Naive thymus-derived CD4-positive, alpha-beta T cell (primary cell): ENCODE measurements around the gene WDR48. TPM values are rescaled to one million over a fixed set of nuclear protein-coding genes. Genes with fewer than 3 reads are reported as not detected.

Source experiments
- ATAC-seq: fragments of 150-1000 bp; cut with Tn5 transposase; 2 replicates; pipeline ENCODE4 v1.10.0; 2021; ENCODE audit warnings: mild to moderate bottlenecking, moderate library complexity
- CTCF ChIA-PET: fragments of 350-600 bp; sonication (Branson Sonifier 250); formaldehyde crosslinking; loops from one replicate; lab custom pipeline; 2021; ENCODE audit warnings: antibody characterized with exemption; lab: Charles Lee
- POLR2A ChIA-PET: fragments of 350-600 bp; sonication (Branson Sonifier 250); formaldehyde crosslinking; loops from one replicate; lab custom pipeline; 2021; ENCODE audit warnings: antibody characterized with exemption, inconsistent platforms; lab: Charles Lee
- DNase-seq, 9 donors: peaks; one replicate each; pipeline versions ENCODE4 v3.0.0 to v3.0.0-alpha.2; 2020 to 2022; ENCODE audit warnings: mixed read lengths in 1 of 9
- H3K27ac ChIP-seq: one replicate; pipeline ENCODE4 v1.7.0; 2013; ENCODE audit warnings: mild to moderate bottlenecking, low read depth, low read length, moderate library complexity
- H3K27me3 ChIP-seq, 2 donors: one replicate each; pipeline ENCODE4 v1.7.0; 2013; ENCODE audit warnings: low read length in 2 of 2, mild to moderate bottlenecking in 2 of 2, moderate library complexity in 2 of 2; ENCODE audit not compliant: control insufficient read depth in 2 of 2, insufficient read depth in 2 of 2
- H3K36me3 ChIP-seq, 3 experiments: 1 replicate in 2 of 3; 2 replicates in 1 of 3; pipeline ENCODE4 v1.7.0; 2013; ENCODE audit warnings: low read length in 3 of 3, mild to moderate bottlenecking in 3 of 3, moderate library complexity in 1 of 3; ENCODE audit not compliant: insufficient read depth in 3 of 3, control insufficient read depth in 2 of 3
- H3K4me1 ChIP-seq, 2 donors: one replicate each; pipeline ENCODE4 v1.7.0; 2013; ENCODE audit warnings: low read length in 2 of 2, mild to moderate bottlenecking in 2 of 2, moderate library complexity in 1 of 2; ENCODE audit not compliant: control insufficient read depth in 2 of 2, insufficient read depth in 2 of 2
- H3K4me3 ChIP-seq: 2 replicates; pipeline ENCODE4 v1.7.0; 2013; ENCODE audit warnings: mild to moderate bottlenecking, low read length
- H3K9me3 ChIP-seq, 3 experiments: 1 replicate in 2 of 3; 2 replicates in 1 of 3; pipeline ENCODE4 v1.7.0; 2013; ENCODE audit warnings: low read length in 3 of 3; ENCODE audit not compliant: control insufficient read depth in 2 of 3
- H3K27ac Mint-ChIP-seq, 9 donors: one replicate each; pipeline ENCODE4 v1.8.0; 2020 to 2022; ENCODE audit warnings: mixed read lengths in 9 of 9, mild to moderate bottlenecking in 8 of 9, moderate library complexity in 5 of 9, inconsistent platforms in 2 of 9
- H3K27me3 Mint-ChIP-seq, 5 donors: one replicate each; pipeline ENCODE4 v1.8.0; 2021 to 2022; ENCODE audit warnings: mixed read lengths in 5 of 5, mild to moderate bottlenecking in 1 of 5
- H3K36me3 Mint-ChIP-seq, 5 donors: one replicate each; pipeline ENCODE4 v1.8.0; 2020 to 2022; ENCODE audit warnings: mixed read lengths in 5 of 5, mild to moderate bottlenecking in 3 of 5, inconsistent platforms in 1 of 5
- H3K4me1 Mint-ChIP-seq, 7 donors: one replicate each; pipeline ENCODE4 v1.8.0; 2020 to 2022; ENCODE audit warnings: mixed read lengths in 7 of 7, mild to moderate bottlenecking in 3 of 7, inconsistent platforms in 1 of 7
- H3K4me3 Mint-ChIP-seq, 10 donors: one replicate each; pipeline ENCODE4 v1.8.0; 2020 to 2022; ENCODE audit warnings: mild to moderate bottlenecking in 10 of 10, mixed read lengths in 10 of 10, moderate library complexity in 6 of 10, inconsistent platforms in 2 of 10
- H3K9me3 Mint-ChIP-seq, 11 donors: one replicate each; pipeline ENCODE4 v1.8.0; 2020 to 2022; ENCODE audit warnings: mixed read lengths in 11 of 11, mild to moderate bottlenecking in 4 of 11, inconsistent platforms in 1 of 11, moderate library complexity in 1 of 11
- intact Hi-C, 2 donors: fragments of 100-400 bp; cut with micrococcal nuclease; formaldehyde crosslinking; loops; one replicate each; pipeline ENCODE4 v1.15.1; 2023
- polyA plus RNA-seq, 2 donors: library from polyadenylated mRNA; unstranded; fragments of 300-500 nt; fragmentation: Illumina TruSeq; gene quantifications; one replicate each; pipeline ENCODE4 v1.2.3, GENCODE V29; 2021
- total RNA-seq, 6 experiments: library from RNA in 5 of 6; stranded (reverse) in 5 of 6; gene quantifications; 1 replicate in 5 of 6; 2 replicates in 1 of 6; pipeline ENCODE4 v1.2.3 and lab custom pipeline; 2021 to 2026

WDR48 gene
- total and polyA plus RNA-seq, 7 experiments from 2014 or later, result 37.5 to 97.7 (median 61.7) TPM

GRCh38 chr3:39019299-39019698 is 32.5 kb upstream of the WDR48 start:
- H3K36me3 Mint-ChIP-seq, result peaks cover 0 to 6% (median 0%) of the 10 kb centered on the region in 5 donors
- no peaks in the 10 kb centered on the region for H3K27me3 ChIP-seq
- H3K9me3 ChIP-seq, result no peaks in the 10 kb centered on the region
- H3K4me3 Mint-ChIP-seq, result no peak overlapping the region
- H3K27ac Mint-ChIP-seq, result no peak overlapping the region
- no peaks in the 10 kb centered on the region for H3K9me3 Mint-ChIP-seq
- H3K4me1 Mint-ChIP-seq, result peaks cover 0 to 6% (median 0%) of the 10 kb centered on the region in 7 donors
- ATAC-seq, result no peak
- peaks cover 6 to 43% (median 21%) of the 10 kb centered on the region in 5 donors for H3K27me3 Mint-ChIP-seq
- no peak for DNase-seq
- intact Hi-C loops, result no loop called here
- POLR2A ChIA-PET, result no interaction called here
- H3K4me1 ChIP-seq, result no peaks in the 10 kb centered on the region
- CTCF ChIA-PET, result no interaction called here
- H3K4me3 ChIP-seq, result no peak overlapping the region
- H3K27ac ChIP-seq, result no peak overlapping the region
- no peaks in the 10 kb centered on the region for H3K36me3 ChIP-seq

- Mint-ChIP-seq H3K4me3 (no peak overlapping the region), H3K27me3 (peaks cover 6 to 35% (median 18%) of the 10 kb centered on the region in 5 donors), H3K4me1 (peaks cover 0 to 9% (median 0%) of the 10 kb centered on the region in 7 donors), H3K36me3 (peaks cover 0 to 6% (median 0%) of the 10 kb centered on the region in 5 donors), H3K27ac (no peak overlapping the region), H3K9me3 (no peaks in the 10 kb centered on the region)
- no peak for DNase-seq
- no peak for ATAC-seq
- Histone ChIP-seq H3K27me3 (no peaks in the 10 kb centered on the region), H3K9me3 (no peaks in the 10 kb centered on the region), H3K36me3 (no peaks in the 10 kb centered on the region), H3K4me3 (no peak overlapping the region), H3K27ac (no peak overlapping the region), H3K4me1 (no peaks in the 10 kb centered on the region)
- intact Hi-C loops, result no loop called here
- ChIA-PET POLR2A (no interaction called here), CTCF (no interaction called here)
Observed at GRCh38 chr3:39021029-39021428, 30.8 kb upstream of the WDR48 start.

GRCh38 chr3:39021465-39022285 is 30.1 kb upstream of the WDR48 start:
- Mint-ChIP-seq H3K4me1 (peaks cover 0 to 9% (median 0%) of the 10 kb centered on the region in 7 donors), H3K36me3 (peaks cover 0 to 6% (median 0%) of the 10 kb centered on the region in 5 donors), H3K4me3 (no peak overlapping the region), H3K27me3 (peaks cover 6 to 32% (median 21%) of the 10 kb centered on the region in 5 donors), H3K27ac (no peak overlapping the region), H3K9me3 (no peaks in the 10 kb centered on the region)
- DNase-seq (no peak), ATAC-seq (no peak)
- ChIA-PET CTCF (no interaction called here), POLR2A (no interaction called here)
- H3K9me3 ChIP-seq, result no peaks in the 10 kb centered on the region
- H3K4me3 ChIP-seq, result no peak overlapping the region
- no peaks in the 10 kb centered on the region for H3K36me3 ChIP-seq
- intact Hi-C loops, result no loop called here
- no peak overlapping the region for H3K27ac ChIP-seq
- no peaks in the 10 kb centered on the region for H3K4me1 ChIP-seq
- no peaks in the 10 kb centered on the region for H3K27me3 ChIP-seq

GRCh38 chr3:39022286-39022630 is 29.6 kb upstream of the WDR48 start:
- H3K4me3 Mint-ChIP-seq, result no peak overlapping the region

GRCh38 chr3:39024497-39024896 is 27.3 kb upstream of the WDR48 start:
- ATAC-seq (no peak), DNase-seq (no peak)
- ChIA-PET POLR2A (no interaction called here), CTCF (no interaction called here)
- peaks cover 0 to 9% (median 0%) of the 10 kb centered on the region in 7 donors for H3K4me1 Mint-ChIP-seq
- no peak overlapping the region for H3K4me3 Mint-ChIP-seq
- H3K27me3 Mint-ChIP-seq, result peaks cover 6 to 31% (median 9%) of the 10 kb centered on the region in 5 donors
- intact Hi-C loops, result no loop called here
- H3K9me3 ChIP-seq, result no peaks in the 10 kb centered on the region
- no peaks in the 10 kb centered on the region for H3K4me1 ChIP-seq
- H3K27ac ChIP-seq, result no peak overlapping the region
- H3K36me3 ChIP-seq, result no peaks in the 10 kb centered on the region
- H3K27me3 ChIP-seq, result no peaks in the 10 kb centered on the region
- H3K4me3 ChIP-seq, result no peak overlapping the region
- H3K9me3 Mint-ChIP-seq, result no peaks in the 10 kb centered on the region
- peaks cover 0 to 3% (median 0%) of the 10 kb centered on the region in 5 donors for H3K36me3 Mint-ChIP-seq
- no peak overlapping the region for H3K27ac Mint-ChIP-seq

More at GRCh38 chr3:39022286-39022630, 29.6 kb upstream of the WDR48 start:
- no peaks in the 10 kb centered on the region for H3K27me3 ChIP-seq
- H3K9me3 Mint-ChIP-seq, result no peaks in the 10 kb centered on the region
- peaks cover 6 to 30% (median 20%) of the 10 kb centered on the region in 5 donors for H3K27me3 Mint-ChIP-seq
- no peak for DNase-seq
- no peaks in the 10 kb centered on the region for H3K36me3 ChIP-seq
- no peak for ATAC-seq
- H3K36me3 Mint-ChIP-seq, result peaks cover 0 to 6% (median 0%) of the 10 kb centered on the region in 5 donors
- H3K4me3 ChIP-seq, result no peak overlapping the region
- ChIA-PET POLR2A (no interaction called here), CTCF (no interaction called here)
- no peaks in the 10 kb centered on the region for H3K4me1 ChIP-seq
- H3K4me1 Mint-ChIP-seq, result peaks cover 0 to 9% (median 0%) of the 10 kb centered on the region in 7 donors
- intact Hi-C loops, result no loop called here
- H3K9me3 ChIP-seq, result no peaks in the 10 kb centered on the region
- H3K27ac ChIP-seq, result no peak overlapping the region
- no peak overlapping the region for H3K27ac Mint-ChIP-seq

- Mint-ChIP-seq H3K36me3 (peaks cover 0 to 3% (median 0%) of the 10 kb centered on the region in 5 donors), H3K4me1 (peaks cover 0 to 9% (median 0%) of the 10 kb centered on the region in 7 donors), H3K9me3 (no peaks in the 10 kb centered on the region), H3K27ac (no peak overlapping the region), H3K27me3 (peaks cover 5 to 25% (median 11%) of the 10 kb centered on the region in 5 donors), H3K4me3 (no peak overlapping the region)
- ATAC-seq (no peak), DNase-seq (no peak)
- Histone ChIP-seq H3K36me3 (no peaks in the 10 kb centered on the region), H3K4me3 (no peak overlapping the region), H3K27me3 (no peaks in the 10 kb centered on the region), H3K4me1 (no peaks in the 10 kb centered on the region), H3K27ac (no peak overlapping the region), H3K9me3 (no peaks in the 10 kb centered on the region)
- ChIA-PET POLR2A (no interaction called here), CTCF (no interaction called here)
- intact Hi-C loops, result no loop called here
Observed at GRCh38 chr3:39025222-39025970, 26.4 kb upstream of the WDR48 start.
